ENCODE data around the gene MIA. TPM values are rescaled to one million over a fixed set of nuclear protein-coding genes. Genes with fewer than 3 reads are reported as not detected.
A peak's percentile ranks its signal among the peaks of the same experiment; 100 is the strongest.

The MIA gene
- total and polyA plus RNA-seq, 9 of the 15 experiments (the other 6 are each of a cell fraction or from before 2014, with no cell fraction given) = 0.21 TPM; not detected in 8

DNA sequence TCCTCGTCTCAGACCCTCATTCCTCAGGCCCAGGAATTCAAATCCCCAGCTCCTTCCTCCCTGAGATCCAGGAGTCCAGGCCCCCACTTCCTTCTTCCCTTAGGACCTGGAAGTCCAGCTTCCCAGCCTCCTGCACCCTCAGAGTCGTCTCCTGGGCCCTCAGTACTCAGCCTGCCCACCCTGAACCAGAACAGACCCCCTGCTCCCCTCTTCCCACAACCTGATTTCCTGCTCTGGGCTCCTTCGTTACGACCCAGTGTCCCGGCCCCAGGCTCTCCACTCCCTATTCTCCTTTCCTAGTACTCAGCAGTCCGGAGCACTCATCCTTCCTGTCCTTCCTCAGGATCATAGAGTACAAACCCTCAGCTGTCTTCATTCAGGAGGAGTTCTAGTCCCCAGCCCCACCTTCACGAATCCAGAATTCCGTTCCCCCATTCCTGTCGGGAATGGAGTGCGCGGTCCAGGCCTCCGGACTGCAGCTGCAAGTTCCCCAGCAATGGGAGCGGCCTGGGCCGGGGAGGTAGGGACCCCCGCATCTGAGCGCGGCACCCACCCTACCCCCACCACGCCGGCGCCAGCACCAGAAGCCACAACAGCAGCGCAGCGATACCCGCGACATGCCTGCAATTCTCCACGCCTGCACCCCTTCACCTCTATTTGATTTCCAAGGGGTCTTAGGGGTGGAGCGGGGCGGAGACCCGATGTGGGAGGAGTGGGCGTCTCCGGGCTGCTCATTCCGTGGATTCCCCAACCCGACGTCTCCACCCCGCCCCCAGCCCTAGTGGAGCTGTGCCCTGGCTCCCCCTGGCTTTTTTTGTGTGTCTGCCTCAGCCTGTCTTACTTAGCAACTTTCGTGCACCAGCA is 36.4 kb downstream of the MIA start (continued):
- TF ChIP-seq HDGF (IDR thresholded peaks at IDR 0.05) = 0 out of 2 replicates have a peak, but pooled peaks have one; percentile 30
- no peak for TF ChIP-seq LCOR (CRISPR knock-in tag; IDR thresholded peaks at IDR 0.05)
- TF ChIP-seq NRF1 (conservative IDR thresholded peaks at IDR 0.05 in 1 of 2, IDR thresholded peaks at IDR 0.05 in 1 of 2) = no peak
- no peak for TF ChIP-seq EP400 (IDR thresholded peaks at IDR 0.05)
- TF ChIP-seq, protein P1, sequence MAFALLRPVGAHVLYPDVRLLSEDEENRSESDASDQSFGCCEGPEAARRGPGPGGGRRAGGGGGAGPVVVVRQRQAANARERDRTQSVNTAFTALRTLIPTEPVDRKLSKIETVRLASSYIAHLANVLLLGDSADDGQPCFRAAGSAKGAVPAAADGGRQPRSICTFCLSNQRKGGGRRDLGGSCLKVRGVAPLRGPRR (CRISPR knock-in tag; IDR thresholded peaks at IDR 0.05) = no peak
- TF ChIP-seq, protein P2, sequence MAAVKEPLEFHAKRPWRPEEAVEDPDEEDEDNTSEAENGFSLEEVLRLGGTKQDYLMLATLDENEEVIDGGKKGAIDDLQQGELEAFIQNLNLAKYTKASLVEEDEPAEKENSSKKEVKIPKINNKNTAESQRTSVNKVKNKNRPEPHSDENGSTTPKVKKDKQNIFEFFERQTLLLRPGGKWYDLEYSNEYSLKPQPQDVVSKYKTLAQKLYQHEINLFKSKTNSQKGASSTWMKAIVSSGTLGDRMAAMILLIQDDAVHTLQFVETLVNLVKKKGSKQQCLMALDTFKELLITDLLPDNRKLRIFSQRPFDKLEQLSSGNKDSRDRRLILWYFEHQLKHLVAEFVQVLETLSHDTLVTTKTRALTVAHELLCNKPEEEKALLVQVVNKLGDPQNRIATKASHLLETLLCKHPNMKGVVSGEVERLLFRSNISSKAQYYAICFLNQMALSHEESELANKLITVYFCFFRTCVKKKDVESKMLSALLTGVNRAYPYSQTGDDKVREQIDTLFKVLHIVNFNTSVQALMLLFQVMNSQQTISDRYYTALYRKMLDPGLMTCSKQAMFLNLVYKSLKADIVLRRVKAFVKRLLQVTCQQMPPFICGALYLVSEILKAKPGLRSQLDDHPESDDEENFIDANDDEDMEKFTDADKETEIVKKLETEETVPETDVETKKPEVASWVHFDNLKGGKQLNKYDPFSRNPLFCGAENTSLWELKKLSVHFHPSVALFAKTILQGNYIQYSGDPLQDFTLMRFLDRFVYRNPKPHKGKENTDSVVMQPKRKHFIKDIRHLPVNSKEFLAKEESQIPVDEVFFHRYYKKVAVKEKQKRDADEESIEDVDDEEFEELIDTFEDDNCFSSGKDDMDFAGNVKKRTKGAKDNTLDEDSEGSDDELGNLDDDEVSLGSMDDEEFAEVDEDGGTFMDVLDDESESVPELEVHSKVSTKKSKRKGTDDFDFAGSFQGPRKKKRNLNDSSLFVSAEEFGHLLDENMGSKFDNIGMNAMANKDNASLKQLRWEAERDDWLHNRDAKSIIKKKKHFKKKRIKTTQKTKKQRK (IDR thresholded peaks at IDR 0.05; ENCODE audit: borderline replicate concordance, low read depth, low read length) = no peak
- TF ChIP-seq, protein P3, sequence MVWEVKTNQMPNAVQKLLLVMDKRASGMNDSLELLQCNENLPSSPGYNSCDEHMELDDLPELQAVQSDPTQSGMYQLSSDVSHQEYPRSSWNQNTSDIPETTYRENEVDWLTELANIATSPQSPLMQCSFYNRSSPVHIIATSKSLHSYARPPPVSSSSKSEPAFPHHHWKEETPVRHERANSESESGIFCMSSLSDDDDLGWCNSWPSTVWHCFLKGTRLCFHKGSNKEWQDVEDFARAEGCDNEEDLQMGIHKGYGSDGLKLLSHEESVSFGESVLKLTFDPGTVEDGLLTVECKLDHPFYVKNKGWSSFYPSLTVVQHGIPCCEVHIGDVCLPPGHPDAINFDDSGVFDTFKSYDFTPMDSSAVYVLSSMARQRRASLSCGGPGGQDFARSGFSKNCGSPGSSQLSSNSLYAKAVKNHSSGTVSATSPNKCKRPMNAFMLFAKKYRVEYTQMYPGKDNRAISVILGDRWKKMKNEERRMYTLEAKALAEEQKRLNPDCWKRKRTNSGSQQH (CRISPR knock-in tag; IDR thresholded peaks at IDR 0.05) = no peak
- TF ChIP-seq STAT5B (CRISPR knock-in tag; IDR thresholded peaks at IDR 0.05) = no peak
- no peak for TF ChIP-seq ARID2 (IDR thresholded peaks at IDR 0.05)
- no peak for TF ChIP-seq RCOR1 (IDR thresholded peaks at IDR 0.05; ENCODE audit: borderline replicate concordance in 1 of 2, low read depth in 2 of 2, low read length in 2 of 2)
- peak; percentile 27; the same call in 1 of the 2 replicates for TF ChIP-seq SPI1 (IDR thresholded peaks at IDR 0.05; ENCODE audit: borderline replicate concordance, low read depth, low read length)
- peak; percentile 16; the same call in 1 of the 2 replicates for TF ChIP-seq L3MBTL2 (IDR thresholded peaks at IDR 0.05)
- no peak for TF ChIP-seq SAFB2 (IDR thresholded peaks at IDR 0.05; ENCODE audit: borderline replicate concordance, low read depth, low read length, severe bottlenecking)
- TF ChIP-seq HCFC1 (IDR thresholded peaks at IDR 0.05; ENCODE audit: low read depth, low read length) = no peak
- TF ChIP-seq, protein P4, sequence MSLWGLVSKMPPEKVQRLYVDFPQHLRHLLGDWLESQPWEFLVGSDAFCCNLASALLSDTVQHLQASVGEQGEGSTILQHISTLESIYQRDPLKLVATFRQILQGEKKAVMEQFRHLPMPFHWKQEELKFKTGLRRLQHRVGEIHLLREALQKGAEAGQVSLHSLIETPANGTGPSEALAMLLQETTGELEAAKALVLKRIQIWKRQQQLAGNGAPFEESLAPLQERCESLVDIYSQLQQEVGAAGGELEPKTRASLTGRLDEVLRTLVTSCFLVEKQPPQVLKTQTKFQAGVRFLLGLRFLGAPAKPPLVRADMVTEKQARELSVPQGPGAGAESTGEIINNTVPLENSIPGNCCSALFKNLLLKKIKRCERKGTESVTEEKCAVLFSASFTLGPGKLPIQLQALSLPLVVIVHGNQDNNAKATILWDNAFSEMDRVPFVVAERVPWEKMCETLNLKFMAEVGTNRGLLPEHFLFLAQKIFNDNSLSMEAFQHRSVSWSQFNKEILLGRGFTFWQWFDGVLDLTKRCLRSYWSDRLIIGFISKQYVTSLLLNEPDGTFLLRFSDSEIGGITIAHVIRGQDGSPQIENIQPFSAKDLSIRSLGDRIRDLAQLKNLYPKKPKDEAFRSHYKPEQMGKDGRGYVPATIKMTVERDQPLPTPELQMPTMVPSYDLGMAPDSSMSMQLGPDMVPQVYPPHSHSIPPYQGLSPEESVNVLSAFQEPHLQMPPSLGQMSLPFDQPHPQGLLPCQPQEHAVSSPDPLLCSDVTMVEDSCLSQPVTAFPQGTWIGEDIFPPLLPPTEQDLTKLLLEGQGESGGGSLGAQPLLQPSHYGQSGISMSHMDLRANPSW (CRISPR knock-in tag; IDR thresholded peaks at IDR 0.05) = no peak

All from K562 (cell line).